ENCODE results near the gene TSPAN7. TPM values are rescaled to one million over a fixed set of nuclear protein-coding genes. Genes with fewer than 3 reads are reported as not detected.

The TSPAN7 gene
- total RNA-seq, 1 donor from 2014 or later: 38.5 TPM

DNA sequence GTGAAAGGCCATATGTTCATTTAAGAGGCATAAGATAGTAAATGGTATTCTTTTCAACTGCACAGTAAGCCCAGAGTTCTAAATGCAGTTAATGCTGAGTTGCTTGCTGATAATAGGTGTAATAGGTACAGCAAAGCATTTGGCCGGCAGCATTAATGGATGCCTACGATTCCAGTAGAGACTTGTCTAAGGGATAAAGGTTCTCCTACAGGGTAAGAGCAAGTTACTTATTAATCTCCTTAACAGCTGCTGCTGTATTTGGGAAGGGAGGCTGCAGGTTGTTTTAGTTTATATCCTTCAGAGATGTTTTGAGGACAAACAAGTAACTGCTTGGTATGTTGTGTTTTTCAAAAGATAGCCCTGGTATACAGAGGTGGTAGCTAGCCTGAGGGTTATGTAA lies 16.8 kb downstream of the TSPAN7 start:
- Histone ChIP-seq H3K4me3 (no peak overlapping the region), H3K4me1 (no peaks in the 10 kb centered on the region), H3K9me3 (no peaks in the 10 kb centered on the region), H3K36me3 (no peaks in the 10 kb centered on the region), H3K27ac (no peak overlapping the region), H3K27me3 (no peaks in the 10 kb centered on the region)
- DNase-seq (ENCODE audit: extremely low spot score in 2 of 2): no peak
- intact Hi-C loops (cut with DNase I): no loop called here
- no peak for TF ChIP-seq POLR2A (IDR thresholded peaks at IDR 0.05)
- TF ChIP-seq POLR2AphosphoS5 (IDR thresholded peaks at IDR 0.05; ENCODE audit: insufficient read depth in 1 of 2, low read depth in 1 of 2): no peak
- TF ChIP-seq, protein P1, sequence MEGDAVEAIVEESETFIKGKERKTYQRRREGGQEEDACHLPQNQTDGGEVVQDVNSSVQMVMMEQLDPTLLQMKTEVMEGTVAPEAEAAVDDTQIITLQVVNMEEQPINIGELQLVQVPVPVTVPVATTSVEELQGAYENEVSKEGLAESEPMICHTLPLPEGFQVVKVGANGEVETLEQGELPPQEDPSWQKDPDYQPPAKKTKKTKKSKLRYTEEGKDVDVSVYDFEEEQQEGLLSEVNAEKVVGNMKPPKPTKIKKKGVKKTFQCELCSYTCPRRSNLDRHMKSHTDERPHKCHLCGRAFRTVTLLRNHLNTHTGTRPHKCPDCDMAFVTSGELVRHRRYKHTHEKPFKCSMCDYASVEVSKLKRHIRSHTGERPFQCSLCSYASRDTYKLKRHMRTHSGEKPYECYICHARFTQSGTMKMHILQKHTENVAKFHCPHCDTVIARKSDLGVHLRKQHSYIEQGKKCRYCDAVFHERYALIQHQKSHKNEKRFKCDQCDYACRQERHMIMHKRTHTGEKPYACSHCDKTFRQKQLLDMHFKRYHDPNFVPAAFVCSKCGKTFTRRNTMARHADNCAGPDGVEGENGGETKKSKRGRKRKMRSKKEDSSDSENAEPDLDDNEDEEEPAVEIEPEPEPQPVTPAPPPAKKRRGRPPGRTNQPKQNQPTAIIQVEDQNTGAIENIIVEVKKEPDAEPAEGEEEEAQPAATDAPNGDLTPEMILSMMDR (IDR thresholded peaks at IDR 0.05): no peak

DNA sequence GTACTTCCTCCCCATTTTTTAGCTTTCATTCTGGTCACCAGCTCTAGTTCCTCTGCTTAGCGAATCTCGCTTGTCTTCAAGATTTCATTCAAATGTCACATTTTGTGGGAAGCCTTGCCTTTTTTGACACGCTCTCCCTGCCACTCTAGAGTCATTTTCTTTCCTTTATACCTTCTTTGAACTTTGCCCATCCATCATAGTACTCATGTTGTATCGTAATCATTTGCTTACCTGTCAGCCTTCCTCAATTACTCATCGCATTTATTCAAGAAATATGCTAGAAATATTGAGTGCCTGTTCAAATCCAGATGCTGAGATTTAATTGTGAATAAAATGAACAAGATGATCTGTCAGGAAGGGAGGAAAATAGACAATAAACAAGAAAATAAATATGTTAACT lies 21.8 kb downstream of the TSPAN7 start:
- TF ChIP-seq, protein P1 (IDR thresholded peaks at IDR 0.05): no peak
- TF ChIP-seq POLR2AphosphoS5 (IDR thresholded peaks at IDR 0.05; ENCODE audit: insufficient read depth in 1 of 2, low read depth in 1 of 2): no peak
- no peak for TF ChIP-seq POLR2A (IDR thresholded peaks at IDR 0.05)
- DNase-seq (ENCODE audit: extremely low spot score in 2 of 2): no peak
- no peaks in the 10 kb centered on the region for H3K9me3 ChIP-seq
- intact Hi-C loops (cut with DNase I): no loop called here
- H3K36me3 ChIP-seq: no peaks in the 10 kb centered on the region
- H3K4me3 ChIP-seq: no peak overlapping the region
- H3K4me1 ChIP-seq: no peaks in the 10 kb centered on the region
- no peak overlapping the region for H3K27ac ChIP-seq
- no peaks in the 10 kb centered on the region for H3K27me3 ChIP-seq

DNA sequence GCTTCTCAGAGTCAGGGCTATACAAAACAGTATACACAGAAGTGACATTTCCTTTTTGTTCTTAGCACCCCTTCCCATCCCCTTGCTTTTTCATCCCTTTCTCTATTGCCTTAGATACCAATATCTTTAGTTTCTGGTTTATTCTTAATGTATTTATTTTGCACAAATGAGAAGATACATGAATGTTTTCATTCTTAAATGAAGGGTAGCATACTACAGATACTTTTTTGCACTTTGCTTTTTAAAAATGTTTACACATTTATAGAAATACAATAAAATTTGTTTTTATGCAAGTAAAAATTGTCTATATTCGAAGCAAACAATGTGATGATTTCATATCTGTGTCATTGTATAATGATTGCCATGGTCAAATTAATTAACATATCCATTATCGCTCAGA lies 33.1 kb downstream of the TSPAN7 start:
- H3K4me1 ChIP-seq: no peaks in the 10 kb centered on the region
- TF ChIP-seq POLR2AphosphoS5 (IDR thresholded peaks at IDR 0.05; ENCODE audit: insufficient read depth in 1 of 2, low read depth in 1 of 2): no peak
- TF ChIP-seq, protein P1 (IDR thresholded peaks at IDR 0.05): no peak
- TF ChIP-seq POLR2A (IDR thresholded peaks at IDR 0.05): no peak
- no peak overlapping the region for H3K4me3 ChIP-seq
- intact Hi-C loops (cut with DNase I): no loop called here
- no peaks in the 10 kb centered on the region for H3K27me3 ChIP-seq
- no peak for DNase-seq (ENCODE audit: extremely low spot score in 2 of 2)
- no peak overlapping the region for H3K27ac ChIP-seq
- no peaks in the 10 kb centered on the region for H3K36me3 ChIP-seq
- H3K9me3 ChIP-seq: no peaks in the 10 kb centered on the region

DNA sequence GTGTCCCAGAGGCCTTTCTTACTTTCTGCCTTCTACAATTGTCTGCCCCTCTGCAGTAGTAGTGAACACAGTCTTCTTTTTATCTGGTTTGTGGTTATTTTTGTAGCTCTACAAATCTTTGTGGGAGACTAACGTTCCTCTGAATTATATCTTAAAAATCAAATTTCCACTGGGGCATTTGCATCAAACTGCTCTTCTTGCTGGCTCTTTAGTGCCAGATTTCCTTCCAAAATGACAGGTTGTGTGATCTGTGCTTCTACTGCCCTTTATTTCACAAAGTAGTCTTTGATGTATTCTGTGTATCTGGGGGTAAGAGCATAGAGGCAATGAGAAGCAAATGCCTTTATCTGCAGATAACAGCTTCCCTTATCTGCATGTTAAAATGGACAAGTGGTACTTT lies 34.5 kb downstream of the TSPAN7 start:
- intact Hi-C loops (cut with DNase I): no loop called here

DNA sequence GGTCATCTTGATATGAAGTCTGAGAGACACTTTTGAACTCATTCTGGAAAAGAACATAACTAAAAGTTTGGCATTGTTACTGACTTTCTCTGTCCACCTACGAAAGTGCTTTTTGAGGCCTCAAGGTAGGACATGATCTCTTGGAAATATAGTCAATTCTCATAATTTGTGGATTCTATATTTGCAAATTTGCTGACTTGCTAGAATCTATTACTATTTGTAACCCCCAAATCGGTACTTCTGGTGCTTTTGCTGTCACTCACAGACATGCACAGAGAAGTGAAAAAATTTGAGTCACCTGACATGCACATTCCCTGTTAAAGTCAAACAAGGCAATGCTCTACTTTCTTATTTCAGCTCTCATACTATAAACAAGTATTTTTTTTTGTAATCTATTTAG lies 35.6 kb downstream of the TSPAN7 start:
- intact Hi-C loops (cut with DNase I): no loop called here
- H3K4me3 ChIP-seq: no peak overlapping the region
- TF ChIP-seq POLR2AphosphoS5 (IDR thresholded peaks at IDR 0.05; ENCODE audit: insufficient read depth in 1 of 2, low read depth in 1 of 2): no peak
- TF ChIP-seq POLR2A (IDR thresholded peaks at IDR 0.05): no peak

More for the DNA sequence above, 34.5 kb downstream of the TSPAN7 start:
- TF ChIP-seq POLR2A (IDR thresholded peaks at IDR 0.05): no peak
- TF ChIP-seq, protein P1 (IDR thresholded peaks at IDR 0.05): no peak
- TF ChIP-seq POLR2AphosphoS5 (IDR thresholded peaks at IDR 0.05; ENCODE audit: insufficient read depth in 1 of 2, low read depth in 1 of 2): no peak
- Histone ChIP-seq H3K27me3 (no peaks in the 10 kb centered on the region), H3K27ac (no peak overlapping the region), H3K4me3 (no peak overlapping the region), H3K9me3 (no peaks in the 10 kb centered on the region), H3K4me1 (no peaks in the 10 kb centered on the region), H3K36me3 (no peaks in the 10 kb centered on the region)
- DNase-seq (ENCODE audit: extremely low spot score in 2 of 2): no peak

More for the DNA sequence above, 35.6 kb downstream of the TSPAN7 start:
- Histone ChIP-seq H3K36me3 (no peaks in the 10 kb centered on the region), H3K9me3 (no peaks in the 10 kb centered on the region), H3K4me1 (no peaks in the 10 kb centered on the region), H3K27me3 (no peaks in the 10 kb centered on the region), H3K27ac (no peak overlapping the region)
- DNase-seq (ENCODE audit: extremely low spot score in 2 of 2): no peak

Measured in vagina (tissue), 2 donors.